ENCODE data around the gene RIMBP2.

The RIMBP2 gene

GRCh38 chr12:130391186-130391585, 324.9 kb downstream of the RIMBP2 start:
- no peak for DNase-seq

GRCh38 chr12:130385193-130385592, 330.9 kb downstream of the RIMBP2 start:
- DNase-seq, result no peak

GRCh38 chr12:130384234-130384633, 331.9 kb downstream of the RIMBP2 start:
- no peak for DNase-seq

GRCh38 chr12:130382818-130383217, 333.3 kb downstream of the RIMBP2 start:
- no peak for DNase-seq

GRCh38 chr12:130375296-130376287, 340.5 kb downstream of the RIMBP2 start:
- no peak for DNase-seq

- DNase-seq, result no peak
Measured at GRCh38 chr12:130374083-130374482, 342.0 kb downstream of the RIMBP2 start.

GRCh38 chr12:130372936-130373335, 343.2 kb downstream of the RIMBP2 start:
- no peak for DNase-seq

- no peak for DNase-seq
Measured at GRCh38 chr12:130371296-130371695, 344.8 kb downstream of the RIMBP2 start.

- no peak for DNase-seq
Measured at GRCh38 chr12:130369816-130370215, 346.3 kb downstream of the RIMBP2 start.

- DNase-seq, result no peak
Measured at GRCh38 chr12:130367523-130367922, 348.6 kb downstream of the RIMBP2 start.

- DNase-seq, result no peak
Measured at GRCh38 chr12:130367003-130367402, 349.1 kb downstream of the RIMBP2 start.

- DNase-seq, result no peak
Measured at GRCh38 chr12:130366159-130366558, 349.9 kb downstream of the RIMBP2 start.

GRCh38 chr12:130364578-130364977, 351.5 kb downstream of the RIMBP2 start:
- no peak for DNase-seq

GRCh38 chr12:130362060-130362459, 354.0 kb downstream of the RIMBP2 start:
- no peak for DNase-seq

- no peak for DNase-seq
Measured at GRCh38 chr12:130357729-130358330, 358.3 kb downstream of the RIMBP2 start.

- DNase-seq, result no peak
Measured at GRCh38 chr12:130357241-130357640, 358.9 kb downstream of the RIMBP2 start.

- DNase-seq, result no peak
Measured at GRCh38 chr12:130356222-130356621, 359.9 kb downstream of the RIMBP2 start.

GRCh38 chr12:130354407-130354806, 361.7 kb downstream of the RIMBP2 start:
- DNase-seq, result no peak

GRCh38 chr12:130353081-130353480, 363.0 kb downstream of the RIMBP2 start:
- no peak for DNase-seq

GRCh38 chr12:130351326-130351725, 364.8 kb downstream of the RIMBP2 start:
- DNase-seq, result no peak

- DNase-seq, result no peak
Measured at GRCh38 chr12:130350715-130351114, 365.4 kb downstream of the RIMBP2 start.

GRCh38 chr12:130347588-130347987, 368.5 kb downstream of the RIMBP2 start:
- DNase-seq, result no peak
